HepG2 (cell line): ENCODE measurements around the gene SMIM13. TPM values are rescaled to one million over a fixed set of nuclear protein-coding genes. Genes with fewer than 3 reads are reported as not detected.

Experiments
- ATAC-seq: fragments of 200-7000 bp; cut with Tn5 transposase; 3 replicates; pipeline ENCODE4 v1.9.1; 2020; ENCODE audit warnings: mild to moderate bottlenecking, moderate library complexity
- BruUV-seq: library from RNA; stranded (reverse); fragments of 400-500 nt; replicated peaks from 2 replicates; lab custom pipeline; 2021; lab: Mats Ljungman, UMichigan
- CTCF ChIA-PET: fragments of 300-600 bp; formaldehyde crosslinking; extraction: SDS; loops from one replicate; lab custom pipeline; 2021; ENCODE audit warnings: low total read pairs, inconsistent platforms, low intra/inter-chr PET ratio; lab: Yijun Ruan, JAX
- POLR2A ChIA-PET: fragments of 350-600 bp; sonication (Branson Sonifier 250); formaldehyde crosslinking; loops from one replicate; lab custom pipeline; 2020; ENCODE audit warnings: antibody characterized with exemption, inconsistent platforms; lab: Yijun Ruan, JAX
- DNase-seq: peaks from one replicate; pipeline ENCODE4 v3.0.0-alpha.2; 2015; ENCODE audit warnings: low spot score
- FAIRE-seq: peaks from 3 replicates; lab custom pipeline; 2011; peaks lifted over from hg19 to GRCh38; lab: Jason Lieb, UNC
- H2AFZ ChIP-seq: one replicate; pipeline ENCODE4 v1.6.1; 2011; ENCODE audit warnings: low read length, inconsistent platforms
- H3K27ac ChIP-seq: fragments of 300-600 bp; 3 replicates; pipeline ENCODE4 v1.8.0; 2011; ENCODE audit warnings: mixed run types, mild to moderate bottlenecking, mixed read lengths, low read length, inconsistent platforms; ENCODE audit not compliant: insufficient read depth; ENCODE audit errors: extremely low read length
- H3K27me3 ChIP-seq, 2 experiments: fragments of 200-600 bp in 1 of 2; 2 replicates in 1 of 2; 3 replicates in 1 of 2; pipeline versions ENCODE4 v1.6.0 to v1.8.0; 2011; ENCODE audit warnings: low read length in 2 of 2, mild to moderate bottlenecking in 2 of 2, moderate library complexity in 2 of 2, inconsistent platforms in 1 of 2; ENCODE audit not compliant: insufficient read depth in 2 of 2, control insufficient read depth in 1 of 2
- H3K36me3 ChIP-seq, 2 experiments: fragments of 200-600 bp in 1 of 2; replicated peaks in 1 of 2; 2 replicates in 1 of 2; 3 replicates in 1 of 2; pipeline versions ENCODE4 v1.5.1 to v1.8.0; 2011; ENCODE audit warnings: low read length in 2 of 2, inconsistent platforms in 1 of 2; ENCODE audit not compliant: insufficient read depth in 2 of 2, control insufficient read depth in 1 of 2
- H3K4me1 ChIP-seq: 2 replicates; pipeline ENCODE4 v1.5.1; 2012; ENCODE audit warnings: low read length, inconsistent platforms; ENCODE audit not compliant: insufficient read depth
- H3K4me2 ChIP-seq: 2 replicates; pipeline ENCODE4 v1.6.0; 2011; ENCODE audit warnings: low read depth, low read length, inconsistent platforms
- H3K4me3 ChIP-seq, 3 experiments: fragments of 200-600 bp in 1 of 3; sonication (generic), shearing (Covaris generic) in 1 of 3; replicated peaks in 1 of 3; 2 replicates each; pipeline ENCODE4 v1.5.1; 2011 to 2016; ENCODE audit warnings: low read length in 3 of 3, inconsistent platforms in 2 of 3, low read depth in 2 of 3, mild to moderate bottlenecking in 2 of 3, control low read depth in 1 of 3, mixed read lengths in 1 of 3; ENCODE audit not compliant: insufficient read depth in 1 of 3
- H3K79me2 ChIP-seq: one replicate; pipeline ENCODE4 v1.6.1; 2011; ENCODE audit warnings: low read length, inconsistent platforms; ENCODE audit not compliant: insufficient read depth
- H3K9ac ChIP-seq: 2 replicates; pipeline ENCODE4 v1.6.0; 2011; ENCODE audit warnings: mild to moderate bottlenecking, low read depth, low read length, inconsistent platforms; ENCODE audit not compliant: insufficient read depth
- H3K9me3 ChIP-seq: 2 replicates; pipeline ENCODE4 v1.5.1; 2012; ENCODE audit warnings: mild to moderate bottlenecking, low read length
- H4K20me1 ChIP-seq: 2 replicates; pipeline ENCODE4 v1.6.0; 2011; ENCODE audit warnings: inconsistent platforms, mild to moderate bottlenecking, low read length, moderate library complexity; ENCODE audit not compliant: insufficient read depth
- CREM ChIP-seq, 2 experiments: sonication (generic) in 1 of 2; formaldehyde crosslinking in 1 of 2; IDR thresholded peaks; 2 replicates each; pipeline versions ENCODE4 v1.4.0 to v1.6.1; 2016 to 2020; ENCODE audit warnings: antibody characterized with exemption in 1 of 2, mild to moderate bottlenecking in 1 of 2, missing genetic modification reagents in 1 of 2
- MTF2 ChIP-seq: sonication (generic); formaldehyde crosslinking; IDR thresholded peaks from 2 replicates; pipeline ENCODE4 v1.5.0; 2020; ENCODE audit warnings: missing genetic modification reagents, borderline replicate concordance
- MXD1 ChIP-seq: sonication (generic); formaldehyde crosslinking; IDR thresholded peaks from 2 replicates; pipeline ENCODE4 v1.4.0; 2020; ENCODE audit warnings: mild to moderate bottlenecking, missing genetic modification reagents
- SOX13 ChIP-seq, 3 experiments: fragments of 450-650 bp in 1 of 3; sonication (generic) in 1 of 3; formaldehyde crosslinking in 1 of 3; IDR thresholded peaks in 2 of 3; conservative IDR thresholded peaks in 1 of 3; 2 replicates each; pipeline versions ENCODE4 v1.5.0 to v1.6.1; 2016 to 2020; ENCODE audit warnings: antibody characterized with exemption in 1 of 3, mild to moderate bottlenecking in 1 of 3, missing compliant biosample characterization in 1 of 3, missing genetic modification reagents in 1 of 3, moderate library complexity in 1 of 3
- WGBS: methylation state at CpG from one replicate; pipeline ENCODE4 v1.1.6; 2017; ENCODE audit warnings: low lambda C conversion rate; 5-methylcytosine and 5-hydroxymethylcytosine counted together
- in situ Hi-C: cut with HindIII; loops from 2 replicates; pipeline ENCODE4 v1.10.0; 2017; ENCODE audit warnings: low pct_unique_long_range_greater_than_20kb; ENCODE audit not compliant: extremely low pct_ligation_motif_present
- intact Hi-C: fragments of 100-400 bp; cut with micrococcal nuclease; formaldehyde crosslinking; loops from one replicate; pipeline ENCODE4 v1.10.0; 2022; ENCODE audit not compliant: unreplicated experiment
- polyA plus RNA-seq, 8 experiments: library from polyadenylated mRNA; depleted of rRNA in 3 of 8; stranded (reverse) in 7 of 8; unstranded in 1 of 8; fragments of >200 nt; fragmentation: Illumina TruSeq in 4 of 8; extraction: Trizol in 4 of 8; gene quantifications; 2 replicates each; pipeline versions ENCODE4 v1.2.1 to v1.2.3, GENCODE V29; 2011 to 2016; ENCODE audit warnings: low read depth in 4 of 8, missing spikeins in 1 of 8, mixed read lengths in 1 of 8; ENCODE audit not compliant: insufficient read depth in 1 of 8
- total RNA-seq, 5 experiments: library from RNA; depleted of rRNA; stranded (reverse); fragments of >200 nt; fragmentation: Illumina TruSeq; extraction: Trizol; gene quantifications; 2 replicates each; pipeline ENCODE4 v1.2.3, GENCODE V29; 2016; ENCODE audit warnings: low read depth in 1 of 5
- TF ChIP-seq, protein P1 (sequence below): sonication (generic); formaldehyde crosslinking; IDR thresholded peaks from 2 replicates; pipeline ENCODE4 v1.4.0; 2020; ENCODE audit warnings: mild to moderate bottlenecking, missing genetic modification reagents

The SMIM13 gene
- total and polyA plus RNA-seq, 2 of the 13 experiments (the other 11 are each of a cell fraction or from before 2014, with no cell fraction given) = 2.7 to 10.2 TPM

GRCh38 chr6:11161031-11161956 is 67.7 kb downstream of the SMIM13 start (continued):
- TF ChIP-seq, protein P1, sequence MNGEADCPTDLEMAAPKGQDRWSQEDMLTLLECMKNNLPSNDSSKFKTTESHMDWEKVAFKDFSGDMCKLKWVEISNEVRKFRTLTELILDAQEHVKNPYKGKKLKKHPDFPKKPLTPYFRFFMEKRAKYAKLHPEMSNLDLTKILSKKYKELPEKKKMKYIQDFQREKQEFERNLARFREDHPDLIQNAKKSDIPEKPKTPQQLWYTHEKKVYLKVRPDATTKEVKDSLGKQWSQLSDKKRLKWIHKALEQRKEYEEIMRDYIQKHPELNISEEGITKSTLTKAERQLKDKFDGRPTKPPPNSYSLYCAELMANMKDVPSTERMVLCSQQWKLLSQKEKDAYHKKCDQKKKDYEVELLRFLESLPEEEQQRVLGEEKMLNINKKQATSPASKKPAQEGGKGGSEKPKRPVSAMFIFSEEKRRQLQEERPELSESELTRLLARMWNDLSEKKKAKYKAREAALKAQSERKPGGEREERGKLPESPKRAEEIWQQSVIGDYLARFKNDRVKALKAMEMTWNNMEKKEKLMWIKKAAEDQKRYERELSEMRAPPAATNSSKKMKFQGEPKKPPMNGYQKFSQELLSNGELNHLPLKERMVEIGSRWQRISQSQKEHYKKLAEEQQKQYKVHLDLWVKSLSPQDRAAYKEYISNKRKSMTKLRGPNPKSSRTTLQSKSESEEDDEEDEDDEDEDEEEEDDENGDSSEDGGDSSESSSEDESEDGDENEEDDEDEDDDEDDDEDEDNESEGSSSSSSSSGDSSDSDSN (CRISPR knock-in tag) = no peak
- TF ChIP-seq MXD1 (CRISPR knock-in tag) (no peak), SOX13 (IDR thresholded peaks at IDR 0.05) (no peak), SOX13 (CRISPR knock-in tag; conservative IDR thresholded peaks at IDR 0.05 in 1 of 2, IDR thresholded peaks at IDR 0.05 in 1 of 2) (peak in 1 of 2 experiments; percentile 58; a peak in 1 of 4 replicates), CREM (IDR thresholded peaks at IDR 0.05) (0 out of 2 replicates have a peak, but pooled peaks have one; percentile 16), CREM (CRISPR knock-in tag; IDR thresholded peaks at IDR 0.05) (no peak)
- TF ChIP-seq, all 625 proteins: peak for 5

DNA sequence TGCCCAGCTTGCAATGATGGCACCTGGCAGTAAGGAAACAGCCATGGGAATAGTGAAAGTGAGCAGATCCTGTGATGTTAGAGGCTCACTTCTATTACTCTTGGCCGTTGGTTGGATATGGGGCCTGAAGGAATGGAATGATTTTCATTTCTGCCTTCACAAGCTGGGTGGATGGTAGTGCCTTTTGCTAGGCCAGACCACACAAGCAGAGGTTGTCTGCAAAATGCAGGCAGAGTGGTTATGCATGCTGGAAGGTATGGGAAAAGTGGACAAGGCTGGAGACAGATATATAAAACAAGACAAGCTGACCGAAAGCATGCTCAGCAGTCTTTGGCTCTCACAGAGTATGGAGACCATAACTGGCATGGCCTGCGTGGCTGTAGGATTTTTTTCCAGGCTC is 68.6 kb downstream of the SMIM13 start:
- WGBS = 80% methylated on average over 3 of the region's 3 CpGs
- intact Hi-C loops = no loop called here
- no TSS peak for BruUV-seq
- Histone ChIP-seq H3K9ac (no peak overlapping the region), H3K4me3 (no peak overlapping the region), H3K36me3 (no peaks in the 10 kb centered on the region), H3K4me2 (no peak overlapping the region), H3K9me3 (no peaks in the 10 kb centered on the region)
- in situ Hi-C loops = no loop called here
- ATAC-seq = no peak
- no peak for DNase-seq
- no peak for TF ChIP-seq MTF2 (CRISPR knock-in tag)
- TF ChIP-seq, all 625 proteins: peak for 0
- Histone ChIP-seq H3K27ac (no peak overlapping the region), H3K79me2 (no peaks in the 10 kb centered on the region), H4K20me1 (no peaks in the 10 kb centered on the region), H3K27me3 (no peaks in the 10 kb centered on the region), H3K4me1 (peaks cover 36% of the 10 kb centered on the region), H2AFZ (no peak overlapping the region)
- POLR2A ChIA-PET = no interaction called here
- FAIRE-seq = no peak
- CTCF ChIA-PET = no interaction called here
